DOHH2 (cell line): ENCODE measurements around the gene KLHDC8B.

Source experiments
- H3F3A ChIP-seq: fragments of 200-600 bp; sonication (generic), shearing (Covaris generic); 2 replicates; pipeline ENCODE4 v1.6.0; 2016; ENCODE audit warnings: antibody characterized with exemption, mild to moderate bottlenecking; ENCODE audit not compliant: control insufficient read depth, insufficient read depth
- H3K27ac ChIP-seq: fragments of 200-600 bp; sonication (generic); 2 replicates; pipeline ENCODE4 v1.5.1; 2014; ENCODE audit warnings: low read depth, mild to moderate bottlenecking, low read length, moderate library complexity
- H3K27me3 ChIP-seq: fragments of 200-600 bp; sonication (generic); 2 replicates; pipeline ENCODE4 v1.6.1; 2014; ENCODE audit warnings: mild to moderate bottlenecking, low read length, mixed read lengths; ENCODE audit not compliant: control insufficient read depth
- H3K36me3 ChIP-seq: fragments of 200-600 bp; sonication (generic); 2 replicates; pipeline ENCODE4 v1.6.1; 2014; ENCODE audit warnings: mild to moderate bottlenecking, low read length, moderate library complexity, mixed read lengths; ENCODE audit not compliant: control insufficient read depth
- H3K4me1 ChIP-seq: fragments of 200-600 bp; sonication (generic); 2 replicates; pipeline ENCODE4 v1.6.1; 2014; ENCODE audit warnings: mild to moderate bottlenecking, low read length, mixed read lengths; ENCODE audit not compliant: control insufficient read depth
- H3K4me2 ChIP-seq: fragments of 200-600 bp; sonication (generic); 2 replicates; pipeline ENCODE4 v1.6.0; 2014; ENCODE audit warnings: mild to moderate bottlenecking, low read length, moderate library complexity
- H3K4me3 ChIP-seq: fragments of 200-600 bp; sonication (generic); 2 replicates; pipeline ENCODE4 v1.5.1; 2014; ENCODE audit warnings: mild to moderate bottlenecking, low read length, mixed read lengths
- H3K79me2 ChIP-seq: fragments of 200-600 bp; sonication (generic); 2 replicates; pipeline ENCODE4 v1.6.1; 2014; ENCODE audit warnings: mild to moderate bottlenecking, low read length, mixed read lengths; ENCODE audit not compliant: control insufficient read depth
- H3K9me2 ChIP-seq: fragments of 200-600 bp; sonication (generic); replicated peaks from 2 replicates; pipeline ENCODE4 v1.6.1; 2014; ENCODE audit warnings: mild to moderate bottlenecking, low read length, mixed read lengths; ENCODE audit not compliant: control insufficient read depth
- H3K9me3 ChIP-seq: fragments of 200-600 bp; sonication (generic); 2 replicates; pipeline ENCODE4 v1.6.1; 2014; ENCODE audit warnings: antibody characterized with exemption, low read length, mixed read lengths; ENCODE audit not compliant: control insufficient read depth, insufficient read depth
- H4K20me1 ChIP-seq: fragments of 200-600 bp; sonication (generic); 2 replicates; pipeline ENCODE4 v1.6.0; 2014; ENCODE audit warnings: low read depth, mild to moderate bottlenecking, antibody characterized with exemption, low read length, moderate library complexity; ENCODE audit not compliant: control insufficient read depth, insufficient read depth
- CTCF ChIP-seq: fragments of 200-600 bp; sonication (generic); IDR thresholded peaks from one replicate; pipeline ENCODE4 v1.5.1; 2014; ENCODE audit warnings: antibody characterized with exemption, mild to moderate bottlenecking, low read depth, low read length; ENCODE audit not compliant: poor library complexity, severe bottlenecking
- EZH2phosphoT487 ChIP-seq: fragments of 200-600 bp; sonication (generic); IDR thresholded peaks from 2 replicates; pipeline ENCODE4 v1.6.1; 2017; ENCODE audit warnings: borderline replicate concordance, mild to moderate bottlenecking, antibody characterized with exemption, low read length, moderate library complexity, mixed read lengths

Gene KLHDC8B

GRCh38 chr3:49181351-49181750, 10.0 kb downstream of the KLHDC8B start:
- no peak for TF ChIP-seq EZH2phosphoT487
- TF ChIP-seq CTCF = no peak

GRCh38 chr3:49182682-49183081, 11.3 kb downstream of the KLHDC8B start:
- no peaks in the 10 kb centered on the region for H3K9me3 ChIP-seq
- no peak overlapping the region for H3K27ac ChIP-seq
- no peaks in the 10 kb centered on the region for H4K20me1 ChIP-seq
- H3K4me3 ChIP-seq = no peak overlapping the region
- no peaks in the 10 kb centered on the region for H3F3A ChIP-seq
- H3K4me2 ChIP-seq = no peak overlapping the region
- H3K79me2 ChIP-seq = no peaks in the 10 kb centered on the region
- no peaks in the 10 kb centered on the region for H3K36me3 ChIP-seq
- TF ChIP-seq EZH2phosphoT487 (no peak), CTCF (no peak)
- peaks cover 13% of the 10 kb centered on the region for H3K27me3 ChIP-seq
- H3K9me2 ChIP-seq = no peaks in the 10 kb centered on the region
- H3K4me1 ChIP-seq = no peaks in the 10 kb centered on the region

More at GRCh38 chr3:49181351-49181750, 10.0 kb downstream of the KLHDC8B start:
- H3K4me3 ChIP-seq = no peak overlapping the region
- H3K9me3 ChIP-seq = no peaks in the 10 kb centered on the region
- no peaks in the 10 kb centered on the region for H3K4me1 ChIP-seq
- no peaks in the 10 kb centered on the region for H4K20me1 ChIP-seq
- H3K27me3 ChIP-seq = peaks cover 8% of the 10 kb centered on the region; the same call in 1 of the 2 replicates
- H3K4me2 ChIP-seq = no peak overlapping the region
- no peaks in the 10 kb centered on the region for H3F3A ChIP-seq
- H3K9me2 ChIP-seq = no peaks in the 10 kb centered on the region
- H3K79me2 ChIP-seq = no peaks in the 10 kb centered on the region
- no peaks in the 10 kb centered on the region for H3K36me3 ChIP-seq
- no peak overlapping the region for H3K27ac ChIP-seq

- Histone ChIP-seq H3K36me3 (no peaks in the 10 kb centered on the region), H3K9me3 (no peaks in the 10 kb centered on the region), H3K27me3 (peaks cover 11% of the 10 kb centered on the region), H3F3A (no peaks in the 10 kb centered on the region), H3K27ac (no peak overlapping the region), H3K9me2 (no peaks in the 10 kb centered on the region), H3K79me2 (no peaks in the 10 kb centered on the region), H3K4me1 (no peaks in the 10 kb centered on the region), H3K4me3 (no peak overlapping the region), H3K4me2 (no peak overlapping the region), H4K20me1 (no peaks in the 10 kb centered on the region)
- TF ChIP-seq CTCF (no peak), EZH2phosphoT487 (no peak)
Measured at GRCh38 chr3:49183873-49184272, 12.5 kb downstream of the KLHDC8B start.

GRCh38 chr3:49191741-49192140, 20.3 kb downstream of the KLHDC8B start:
- no peaks in the 10 kb centered on the region for H3K36me3 ChIP-seq
- H3K27me3 ChIP-seq = peaks cover 11% of the 10 kb centered on the region
- no peak overlapping the region for H3K4me2 ChIP-seq
- H3F3A ChIP-seq = no peaks in the 10 kb centered on the region
- no peaks in the 10 kb centered on the region for H4K20me1 ChIP-seq
- no peaks in the 10 kb centered on the region for H3K9me2 ChIP-seq
- H3K4me1 ChIP-seq = no peaks in the 10 kb centered on the region
- TF ChIP-seq EZH2phosphoT487 (no peak), CTCF (no peak)
- no peak overlapping the region for H3K4me3 ChIP-seq
- H3K79me2 ChIP-seq = no peaks in the 10 kb centered on the region
- no peak overlapping the region for H3K27ac ChIP-seq
- H3K9me3 ChIP-seq = no peaks in the 10 kb centered on the region
